Measurements from ENCODE around the gene CACFD1. TPM values are rescaled to one million over a fixed set of nuclear protein-coding genes. Genes with fewer than 3 reads are reported as not detected.

Gene CACFD1
- total and polyA plus RNA-seq, 2 donors (not counting 1 experiment from before 2014, with no cell fraction given) = 27.4 to 31.1 TPM

DNA sequence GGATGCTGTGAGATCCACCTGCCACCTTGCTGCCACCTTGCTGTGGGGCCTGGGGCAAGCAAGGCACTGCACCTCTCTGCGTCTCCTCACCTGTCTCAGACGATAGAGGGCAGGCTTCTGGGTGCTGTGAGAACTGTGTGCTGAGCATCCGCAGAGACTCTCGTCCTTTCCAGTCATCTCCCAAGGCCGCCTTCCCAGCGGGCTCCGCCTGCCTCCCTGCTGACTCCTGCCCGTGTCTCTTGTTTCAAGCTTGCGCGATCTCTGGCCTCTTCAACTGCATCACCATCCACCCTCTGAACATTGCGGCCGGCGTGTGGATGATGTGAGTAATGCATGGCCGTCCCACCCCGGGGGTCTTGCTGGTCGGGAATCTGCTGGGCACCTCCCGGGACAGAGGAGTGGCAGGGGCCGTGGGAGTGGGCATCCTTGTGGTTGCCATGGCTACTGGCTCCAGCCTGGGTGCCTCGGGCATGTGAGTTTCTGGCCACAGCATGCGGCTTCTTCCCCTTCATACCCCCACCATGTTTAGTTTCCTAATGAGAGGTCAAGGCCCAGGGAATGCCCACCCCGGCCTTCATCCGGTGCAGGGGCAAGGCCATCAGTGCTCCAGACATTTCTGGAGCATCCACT lies 3.6 kb downstream of the CACFD1 start:
- CTCF ChIA-PET = no interaction called here
- 89% methylated on average over 16 of the region's 22 CpGs for WGBS (ENCODE audit: insufficient coverage)
- POLR2A ChIA-PET = interaction anchor here (0.5 kb wide), 1 partner anchor 32 kb away, joined by 4 read pairs; no protein-coding TSS in a partner anchor

More for the DNA sequence above, 3.6 kb downstream of the CACFD1 start:
- intact Hi-C loops (cut with micrococcal nuclease) = no loop called here
- no peaks in the 10 kb centered on the region for H3K27me3 ChIP-seq (replicated peaks in 1 of 4; ENCODE audit: control extremely low read depth in 1 of 4, control insufficient read depth in 3 of 4, insufficient read depth in 4 of 4, low read length in 3 of 4)
- no peak overlapping the region for H2AFZ ChIP-seq (ENCODE audit: insufficient read depth, low read depth, low read length, poor library complexity, severe bottlenecking)
- no peak overlapping the region for H3K4me3 ChIP-seq (ENCODE audit: control extremely low read depth in 1 of 5, extremely low read depth in 1 of 5, insufficient read depth in 1 of 5, low read depth in 2 of 5, low read length in 4 of 5)
- H4K20me1 ChIP-seq (ENCODE audit: control insufficient read depth, insufficient read depth, low read length, poor library complexity, severe bottlenecking) = peaks cover 13% of the 10 kb centered on the region
- Mint-ChIP-seq H3K9me3 (ENCODE audit: insufficient read depth) (no peaks in the 10 kb centered on the region), H3K4me3 (no peak overlapping the region), H3K27me3 (no peaks in the 10 kb centered on the region), H3K4me1 (peaks cover 23% of the 10 kb centered on the region), H3K27ac (no peak overlapping the region)
- H3K27ac ChIP-seq (ENCODE audit: low read length in 2 of 2) = no peak overlapping the region
- TF ChIP-seq EZH2 (IDR thresholded peaks at IDR 0.05; ENCODE audit: borderline replicate concordance, insufficient read depth, low read depth, low read length, poor library complexity, severe bottlenecking) = no peak
- TF ChIP-seq, protein P1, sequence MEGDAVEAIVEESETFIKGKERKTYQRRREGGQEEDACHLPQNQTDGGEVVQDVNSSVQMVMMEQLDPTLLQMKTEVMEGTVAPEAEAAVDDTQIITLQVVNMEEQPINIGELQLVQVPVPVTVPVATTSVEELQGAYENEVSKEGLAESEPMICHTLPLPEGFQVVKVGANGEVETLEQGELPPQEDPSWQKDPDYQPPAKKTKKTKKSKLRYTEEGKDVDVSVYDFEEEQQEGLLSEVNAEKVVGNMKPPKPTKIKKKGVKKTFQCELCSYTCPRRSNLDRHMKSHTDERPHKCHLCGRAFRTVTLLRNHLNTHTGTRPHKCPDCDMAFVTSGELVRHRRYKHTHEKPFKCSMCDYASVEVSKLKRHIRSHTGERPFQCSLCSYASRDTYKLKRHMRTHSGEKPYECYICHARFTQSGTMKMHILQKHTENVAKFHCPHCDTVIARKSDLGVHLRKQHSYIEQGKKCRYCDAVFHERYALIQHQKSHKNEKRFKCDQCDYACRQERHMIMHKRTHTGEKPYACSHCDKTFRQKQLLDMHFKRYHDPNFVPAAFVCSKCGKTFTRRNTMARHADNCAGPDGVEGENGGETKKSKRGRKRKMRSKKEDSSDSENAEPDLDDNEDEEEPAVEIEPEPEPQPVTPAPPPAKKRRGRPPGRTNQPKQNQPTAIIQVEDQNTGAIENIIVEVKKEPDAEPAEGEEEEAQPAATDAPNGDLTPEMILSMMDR (IDR thresholded peaks at IDR 0.05) = no peak
- peaks cover 0 to 6% of the 10 kb centered on the region in 2 experiments for H3K36me3 ChIP-seq (replicated peaks in 1 of 2; ENCODE audit: control extremely low read depth in 1 of 2, control insufficient read depth in 1 of 2, extremely low read depth in 1 of 2, insufficient read depth in 2 of 2, low read length in 1 of 2)
- ATAC-seq (ENCODE audit: low read depth) (no peak), DNase-seq (no peak)
- H3K4me2 ChIP-seq (replicated peaks; ENCODE audit: low read depth, low read length, poor library complexity, severe bottlenecking) = no peak overlapping the region
- no peaks in the 10 kb centered on the region for H3K9me3 ChIP-seq (ENCODE audit: control extremely low read depth in 1 of 3, control insufficient read depth in 2 of 3, insufficient read depth in 1 of 3, low read length in 2 of 3)
- H3K79me2 ChIP-seq (ENCODE audit: control insufficient read depth, insufficient read depth, low read length) = peaks cover 13% of the 10 kb centered on the region
- peaks cover 13 to 35% of the 10 kb centered on the region in 2 donors for H3K4me1 ChIP-seq (ENCODE audit: control insufficient read depth in 2 of 2, insufficient read depth in 2 of 2, low read length in 2 of 2)
- H3K9ac ChIP-seq (ENCODE audit: low read length) = no peak overlapping the region
